Ovary (tissue), 9 donors: ENCODE measurements around the gene KDM6A. TPM values are rescaled to one million over a fixed set of nuclear protein-coding genes. Genes with fewer than 3 reads are reported as not detected.

Experiments used
- DNase-seq, 5 donors: peaks; one replicate each; pipeline ENCODE4 v3.0.0-alpha.2; 2019 to 2020
- H3K27ac ChIP-seq, 2 donors: fragments of 200-600 bp; one replicate each; pipeline versions ENCODE4 v1.5.1 to v1.8.0; 2019 to 2022
- H3K27me3 ChIP-seq: fragments of 200-600 bp; one replicate; pipeline ENCODE4 v1.8.0; 2022
- H3K36me3 ChIP-seq: fragments of 200-600 bp; sonication (generic); one replicate; pipeline ENCODE4 v1.5.1; 2019
- H3K4me1 ChIP-seq: one replicate; pipeline ENCODE4 v1.8.1; 2013; ENCODE audit warnings: mild to moderate bottlenecking, moderate library complexity; ENCODE audit not compliant: insufficient read depth
- H3K4me3 ChIP-seq: fragments of 200-600 bp; sonication (generic); one replicate; pipeline ENCODE4 v1.5.1; 2017
- H3K9me3 ChIP-seq, 2 donors: fragments of 200-600 bp in 1 of 2; sonication (generic) in 1 of 2; one replicate each; pipeline versions ENCODE4 v1.5.1 to v1.8.1; 2013 to 2019; ENCODE audit warnings: mild to moderate bottlenecking in 1 of 2, moderate library complexity in 1 of 2
- EP300 ChIP-seq: sonication (generic); formaldehyde crosslinking; IDR thresholded peaks from one replicate; pipeline ENCODE4 v1.6.1; 2017; ENCODE audit warnings: antibody characterized with exemption
- POLR2A ChIP-seq: fragments of 450-650 bp; IDR thresholded peaks from one replicate; pipeline ENCODE4 v1.6.1; 2017; ENCODE audit warnings: antibody characterized with exemption, mild to moderate bottlenecking, moderate library complexity
- WGBS, 3 donors: extraction: QIAGEN DNeasy Blood & Tissue Kit in 1 of 3; methylation state at CpG; one replicate each; pipeline versions ENCODE4 v1.1.5 to v1.1.7; 2013 to 2017; 5-methylcytosine and 5-hydroxymethylcytosine counted together
- intact Hi-C, 4 donors: fragments of 100-400 bp; cut with DNase I; formaldehyde crosslinking; loops; one replicate each; pipeline versions ENCODE4 v1.11.0 to v1.15.1; 2022 to 2023
- polyA plus RNA-seq, 2 donors: library from polyadenylated mRNA; stranded (reverse); fragments of 200-250 nt in 1 of 2; fragments of 350-450 nt in 1 of 2; fragmentation: Illumina TruSeq in 1 of 2; extraction: RNeasy Lipid Tissue Mini Kit (QIAGEN cat#74804) in 1 of 2; gene quantifications; one replicate each; pipeline ENCODE4 v1.2.3, GENCODE V29; 2013 to 2014
- total RNA-seq, 7 donors: library from RNA; depleted of rRNA in 2 of 7; stranded (reverse); fragments of >200 nt in 2 of 7; fragmentation: NEBNext Ultra II Directional in 3 of 7; extraction: Animal tissue kit (Norgen Biotek cat#: 25700) in 3 of 7; gene quantifications; one replicate each; pipeline versions ENCODE4 v1.1.0 to v1.2.4, GENCODE V29; 2016 to 2023
- TF ChIP-seq, protein P1 (sequence below), 3 donors: fragments of 450-650 bp in 2 of 3; fragments of 200-600 bp in 1 of 3; IDR thresholded peaks; one replicate each; pipeline versions ENCODE4 v1.5.1 to v1.8.0; 2016 to 2022; ENCODE audit warnings: antibody characterized with exemption in 3 of 3, mild to moderate bottlenecking in 1 of 3
- donor health status: DM: no; HTN: no; CAD: no; lungs with moderate emphysema.
- donor health status: DM: no; HTN: no; CAD: no.
- donor health status: Bipolar disorder and iron deficiency.
- donor health status: DM: yes; HTN: yes; CAD: no.
- donor health status: DM: no; HTN: no; CAD: no.
- donor health status: DM: yes; HTN: yes; CAD: no.

The KDM6A gene
- total and polyA plus RNA-seq, 9 donors: 19.8 to 56.2 (median 42.1) TPM

DNA sequence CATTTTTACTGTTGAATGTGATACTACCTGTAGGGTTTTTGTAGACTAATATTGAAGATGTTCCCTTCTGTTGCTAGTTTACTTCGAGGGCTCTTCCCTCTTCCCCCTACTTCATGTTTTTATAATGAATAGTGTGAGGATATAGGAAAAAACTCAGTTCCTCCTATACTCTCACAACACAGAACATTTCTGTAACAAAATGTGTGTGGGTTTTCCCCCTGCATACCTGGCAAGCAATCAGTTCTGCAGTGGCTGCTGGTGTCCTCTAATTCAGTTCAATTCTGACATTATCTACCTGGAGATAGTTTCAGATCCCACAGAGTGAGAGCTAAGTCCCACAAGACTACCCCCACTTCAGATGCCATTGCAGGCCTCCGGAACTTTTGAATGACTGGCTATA, 107.9 kb downstream of the KDM6A start:
- TF ChIP-seq POLR2A: no peak
- no peak overlapping the region for H3K4me3 ChIP-seq
- H3K27me3 ChIP-seq: no peaks in the 10 kb centered on the region
- H3K4me1 ChIP-seq: no peaks in the 10 kb centered on the region
- H3K27ac ChIP-seq: no peak overlapping the region
- no peak for DNase-seq
- intact Hi-C loops: no loop called here
- 94 to 99% (median 98%) methylated on average over 2 of the region's 2 CpGs for WGBS, 3 donors
- H3K36me3 ChIP-seq: no peaks in the 10 kb centered on the region
- peaks cover 0 to 1% of the 10 kb centered on the region in 2 donors for H3K9me3 ChIP-seq

DNA sequence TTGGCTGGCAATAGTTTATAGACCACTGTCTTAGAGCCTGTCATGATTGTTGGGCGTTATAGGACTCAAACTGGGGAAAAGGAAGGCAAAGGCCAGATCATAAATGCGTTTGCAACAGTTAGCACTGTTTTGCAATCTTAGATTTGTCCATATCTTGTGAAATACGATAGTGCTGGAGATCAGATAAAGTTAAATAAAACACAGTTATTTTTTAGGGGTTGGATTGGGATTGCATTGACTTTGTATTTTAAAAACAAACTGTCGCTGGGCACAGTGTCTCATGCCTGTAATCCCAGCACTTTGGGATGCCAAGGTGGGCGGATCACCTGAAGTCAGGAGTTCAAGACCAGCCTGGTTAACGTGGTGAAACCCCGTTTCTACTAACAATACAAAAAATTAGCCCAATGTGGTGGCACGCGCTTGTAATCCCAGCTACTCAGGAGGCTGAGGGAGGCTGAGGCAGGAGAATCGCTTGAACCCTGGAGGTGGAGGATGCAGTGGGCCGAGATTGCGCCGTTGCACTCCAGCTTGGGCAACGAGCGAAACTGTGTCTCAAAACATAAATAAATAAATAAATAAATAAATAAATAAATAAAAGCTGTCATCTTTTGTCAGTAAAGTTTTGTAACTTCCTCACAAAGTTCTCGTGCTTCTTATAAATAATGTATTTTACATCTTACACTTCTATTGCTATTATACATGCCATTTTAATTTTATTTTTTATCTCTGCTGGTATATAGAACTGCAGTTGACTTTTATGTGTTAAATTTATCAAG, 117.2 kb downstream of the KDM6A start:
- intact Hi-C loops: no loop called here
- H3K4me1 ChIP-seq: no peaks in the 10 kb centered on the region
- DNase-seq: no peak
- TF ChIP-seq POLR2A (no peak), EP300 (no peak)
- TF ChIP-seq, protein P1, sequence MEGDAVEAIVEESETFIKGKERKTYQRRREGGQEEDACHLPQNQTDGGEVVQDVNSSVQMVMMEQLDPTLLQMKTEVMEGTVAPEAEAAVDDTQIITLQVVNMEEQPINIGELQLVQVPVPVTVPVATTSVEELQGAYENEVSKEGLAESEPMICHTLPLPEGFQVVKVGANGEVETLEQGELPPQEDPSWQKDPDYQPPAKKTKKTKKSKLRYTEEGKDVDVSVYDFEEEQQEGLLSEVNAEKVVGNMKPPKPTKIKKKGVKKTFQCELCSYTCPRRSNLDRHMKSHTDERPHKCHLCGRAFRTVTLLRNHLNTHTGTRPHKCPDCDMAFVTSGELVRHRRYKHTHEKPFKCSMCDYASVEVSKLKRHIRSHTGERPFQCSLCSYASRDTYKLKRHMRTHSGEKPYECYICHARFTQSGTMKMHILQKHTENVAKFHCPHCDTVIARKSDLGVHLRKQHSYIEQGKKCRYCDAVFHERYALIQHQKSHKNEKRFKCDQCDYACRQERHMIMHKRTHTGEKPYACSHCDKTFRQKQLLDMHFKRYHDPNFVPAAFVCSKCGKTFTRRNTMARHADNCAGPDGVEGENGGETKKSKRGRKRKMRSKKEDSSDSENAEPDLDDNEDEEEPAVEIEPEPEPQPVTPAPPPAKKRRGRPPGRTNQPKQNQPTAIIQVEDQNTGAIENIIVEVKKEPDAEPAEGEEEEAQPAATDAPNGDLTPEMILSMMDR (IDR thresholded peaks at IDR 0.05): no peak
- no peak overlapping the region for H3K4me3 ChIP-seq
- H3K9me3 ChIP-seq: no peaks in the 10 kb centered on the region
- no peaks in the 10 kb centered on the region for H3K36me3 ChIP-seq
- no peaks in the 10 kb centered on the region for H3K27me3 ChIP-seq
- H3K27ac ChIP-seq: no peak overlapping the region
- 95 to 96% (median 96%) methylated on average over 16 of the region's 16 CpGs for WGBS, 3 donors

DNA sequence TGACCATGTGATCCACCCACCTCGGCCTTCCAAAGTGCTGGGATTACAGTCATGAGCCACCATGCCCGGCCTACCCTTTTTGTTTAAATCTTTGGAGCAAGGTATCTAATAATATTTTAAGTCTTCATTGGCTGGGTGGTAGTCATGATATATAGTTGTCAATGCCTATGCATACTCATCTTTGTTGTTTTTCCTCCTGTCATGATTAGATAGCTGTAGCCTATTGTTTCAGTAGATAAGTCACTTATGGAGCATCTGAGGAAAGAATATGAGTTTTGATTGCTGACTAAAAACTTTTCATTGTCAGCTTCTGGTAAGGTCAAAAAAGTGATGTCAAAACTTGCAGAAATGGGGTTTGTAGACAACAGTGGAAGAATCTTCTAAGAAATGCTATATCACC, 119.8 kb downstream of the KDM6A start:
- H3K27me3 ChIP-seq: no peaks in the 10 kb centered on the region
- WGBS, 3 donors: 96 to 97% (median 97%) methylated on average over 2 of the region's 2 CpGs
- H3K9me3 ChIP-seq: no peaks in the 10 kb centered on the region
- H3K36me3 ChIP-seq: no peaks in the 10 kb centered on the region
- no peak for DNase-seq
- intact Hi-C loops: no loop called here
- H3K4me3 ChIP-seq: no peak overlapping the region
- peaks cover 3% of the 10 kb centered on the region for H3K4me1 ChIP-seq
- H3K27ac ChIP-seq: no peak overlapping the region
- TF ChIP-seq, protein P1 (IDR thresholded peaks at IDR 0.05): no peak
- no peak for TF ChIP-seq EP300
- TF ChIP-seq POLR2A: no peak

DNA sequence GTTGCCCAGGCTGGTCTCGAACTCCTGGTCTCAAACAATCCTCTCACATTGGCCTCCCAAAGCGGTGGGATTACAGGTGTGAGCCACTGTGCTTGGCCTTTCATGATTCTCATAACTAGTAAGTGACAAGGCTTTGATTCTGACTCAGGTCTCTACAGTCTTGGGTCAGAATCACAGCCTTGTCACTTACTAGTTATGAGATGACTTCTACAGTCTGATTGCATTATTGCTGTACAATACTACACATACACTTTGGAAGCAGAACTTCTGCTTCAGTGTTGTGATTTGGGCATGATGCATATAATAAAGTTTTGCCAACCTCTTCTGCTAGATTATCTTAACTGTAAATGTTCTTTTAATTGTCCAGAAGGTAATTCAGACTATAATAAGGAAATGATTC, 123.3 kb downstream of the KDM6A start:
- Histone ChIP-seq H3K36me3 (no peaks in the 10 kb centered on the region), H3K27ac (no peak overlapping the region), H3K27me3 (no peaks in the 10 kb centered on the region), H3K9me3 (no peaks in the 10 kb centered on the region), H3K4me3 (no peak overlapping the region), H3K4me1 (peaks cover 3% of the 10 kb centered on the region)
- no peak for TF ChIP-seq EP300
- TF ChIP-seq, protein P1 (IDR thresholded peaks at IDR 0.05): no peak
- TF ChIP-seq POLR2A: no peak
- 94 to 100% (median 97%) methylated on average over 2 of the region's 2 CpGs for WGBS, 3 donors
- DNase-seq: no peak
- intact Hi-C loops: no loop called here

DNA sequence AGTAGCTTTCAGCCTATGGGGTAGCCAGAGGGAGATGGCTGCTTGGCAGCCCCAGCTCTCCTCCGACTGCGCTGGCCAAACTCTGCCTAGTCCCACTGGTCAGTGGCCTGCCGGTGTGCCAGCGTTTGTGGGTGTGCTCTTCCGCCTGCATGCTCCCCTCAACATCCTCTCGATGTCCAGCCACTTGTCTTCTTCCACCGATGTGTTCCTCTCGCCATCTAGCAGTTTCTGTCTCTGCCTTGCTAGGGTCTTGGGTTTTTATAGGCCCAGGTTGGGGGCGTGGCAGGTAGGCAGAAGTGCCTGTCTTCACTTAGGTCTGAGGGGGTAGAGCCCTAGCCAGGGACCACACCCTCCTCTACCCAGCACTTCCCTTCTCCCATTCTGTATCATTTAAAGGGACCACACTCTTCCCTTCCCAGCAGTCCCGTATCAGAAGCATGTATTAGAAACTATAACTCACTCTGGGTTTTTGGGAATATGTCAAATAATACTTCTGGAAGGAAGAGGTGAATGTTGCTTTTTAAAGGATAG, 124.4 kb downstream of the KDM6A start:
- 87 to 91% (median 88%) methylated on average over 10 of the region's 10 CpGs for WGBS, 3 donors
- Histone ChIP-seq H3K4me3 (no peak overlapping the region), H3K36me3 (no peaks in the 10 kb centered on the region), H3K9me3 (no peaks in the 10 kb centered on the region), H3K4me1 (peaks cover 3% of the 10 kb centered on the region), H3K27me3 (no peaks in the 10 kb centered on the region), H3K27ac (no peak overlapping the region)
- TF ChIP-seq EP300 (no peak), POLR2A (no peak)
- TF ChIP-seq, protein P1 (IDR thresholded peaks at IDR 0.05): no peak
- no peak for DNase-seq
- intact Hi-C loops: no loop called here
